GM12878 (cell line): ENCODE measurements around the gene PDE6A. TPM values are rescaled to one million over a fixed set of nuclear protein-coding genes. Genes with fewer than 3 reads are reported as not detected.

ENCODE experiments used
- ATAC-seq: fragments of 200-7000 bp; cut with Tn5 transposase; 3 replicates; pipeline ENCODE4 v1.9.1; 2020; ENCODE audit warnings: mild to moderate bottlenecking, moderate library complexity
- BruUV-seq: library from RNA; stranded (reverse); fragments of 400-500 nt; replicated peaks from 2 replicates; lab custom pipeline; 2021; lab: Mats Ljungman, UMichigan
- CTCF ChIA-PET: fragments of 300-600 bp; sonication (Branson Sonifier 250); formaldehyde crosslinking; extraction: SDS; loops from one replicate; lab custom pipeline; 2021; ENCODE audit warnings: inconsistent platforms; lab: Yijun Ruan, JAX
- POLR2A ChIA-PET: fragments of 350-600 bp; formaldehyde crosslinking; extraction: SDS; loops from one replicate; lab custom pipeline; 2021; ENCODE audit warnings: inconsistent platforms; lab: Charles Lee
- RAD21 ChIA-PET: fragments of 300-600 bp; sonication (Branson Sonifier 250); formaldehyde crosslinking; loops from one replicate; lab custom pipeline; 2023; ENCODE audit warnings: antibody characterized with exemption; ENCODE audit not compliant: unreplicated experiment; lab: Charles Lee
- SMC1A ChIA-PET: fragments of 300-600 bp; sonication (Branson Sonifier 250); formaldehyde crosslinking; loops from one replicate; lab custom pipeline; 2023; ENCODE audit not compliant: unreplicated experiment, uncharacterized antibody; lab: Charles Lee
- DNase-seq: peaks from one replicate; pipeline ENCODE4 v3.0.0-alpha.2; 2011; ENCODE audit warnings: low read depth, low spot score
- FAIRE-seq: peaks from 3 replicates; lab custom pipeline; 2011; peaks lifted over from hg19 to GRCh38; lab: Jason Lieb, UNC
- H2AFZ ChIP-seq: 2 replicates; pipeline ENCODE4 v1.6.0; 2011; ENCODE audit warnings: low read depth, low read length, control low read depth; ENCODE audit not compliant: control insufficient read depth
- H3K27ac ChIP-seq: 2 replicates; pipeline ENCODE4 v1.5.1; 2011; ENCODE audit warnings: control low read depth; ENCODE audit not compliant: control insufficient read depth, insufficient read depth
- H3K27me3 ChIP-seq, 2 experiments: replicated peaks in 1 of 2; 2 replicates each; pipeline versions ENCODE4 v1.6.0 to v1.6.1; 2011; ENCODE audit warnings: low read length in 1 of 2; ENCODE audit not compliant: control insufficient read depth in 2 of 2, insufficient read depth in 2 of 2
- H3K36me3 ChIP-seq, 2 experiments: 2 replicates each; pipeline ENCODE4 v1.5.1; 2011; ENCODE audit warnings: low read length in 1 of 2; ENCODE audit not compliant: control insufficient read depth in 2 of 2, insufficient read depth in 2 of 2
- H3K4me1 ChIP-seq: 2 replicates; pipeline ENCODE4 v1.6.1; 2011; ENCODE audit warnings: mild to moderate bottlenecking, low read length, moderate library complexity, mixed read lengths; ENCODE audit not compliant: control insufficient read depth, insufficient read depth
- H3K4me2 ChIP-seq: 2 replicates; pipeline ENCODE4 v1.6.0; 2011; ENCODE audit warnings: control low read depth; ENCODE audit not compliant: control insufficient read depth, insufficient read depth
- H3K4me3 ChIP-seq: fragments of 200-600 bp; sonication (generic); 2 replicates; pipeline ENCODE4 v1.5.1; 2016
- H3K79me2 ChIP-seq: 2 replicates; pipeline ENCODE4 v1.6.0; 2011; ENCODE audit warnings: low read length; ENCODE audit not compliant: control insufficient read depth, insufficient read depth
- H3K9ac ChIP-seq: 2 replicates; pipeline ENCODE4 v1.8.0; 2011; ENCODE audit warnings: low read length, control low read depth, mixed read lengths; ENCODE audit not compliant: control insufficient read depth, insufficient read depth
- H3K9me3 ChIP-seq: replicated peaks from 3 replicates; pipeline ENCODE4 v1.5.1; 2011; ENCODE audit warnings: mild to moderate bottlenecking, low read length; ENCODE audit not compliant: control insufficient read depth, insufficient read depth
- H4K20me1 ChIP-seq: 2 replicates; pipeline ENCODE4 v1.6.0; 2011; ENCODE audit not compliant: control insufficient read depth, insufficient read depth
- ASH2L ChIP-seq: fragments of 300-600, 200-600 bp; sonication (generic); IDR thresholded peaks from 2 replicates; pipeline ENCODE4 v1.6.1; 2017; ENCODE audit warnings: low read depth, mild to moderate bottlenecking, borderline replicate concordance
- EP300 ChIP-seq, 2 experiments: fragments of 150-350 bp in 1 of 2; IDR thresholded peaks; 2 replicates each; pipeline ENCODE4 v1.6.1; 2011 to 2012; ENCODE audit warnings: low read depth in 2 of 2, low read length in 2 of 2, borderline replicate concordance in 1 of 2, improper control_type of control experiment in 1 of 2, inconsistent platforms in 1 of 2; ENCODE audit not compliant: control insufficient read depth in 1 of 2
- ESRRA ChIP-seq: IDR thresholded peaks from 2 replicates; pipeline ENCODE4 v1.6.1; 2012; ENCODE audit warnings: mild to moderate bottlenecking, low read length, improper control_type of control experiment
- EZH2 ChIP-seq: IDR thresholded peaks from 2 replicates; pipeline ENCODE4 v1.6.1; 2012; ENCODE audit warnings: low read depth, mild to moderate bottlenecking, control low read depth, inconsistent platforms, low read length, borderline replicate concordance; ENCODE audit not compliant: control insufficient read depth
- IRF4 ChIP-seq: IDR thresholded peaks from 2 replicates; pipeline ENCODE4 v1.6.1; 2011; ENCODE audit warnings: low read depth, low read length
- KAT2A ChIP-seq: conservative IDR thresholded peaks from 2 replicates; pipeline ENCODE4 v1.6.1; 2011; ENCODE audit warnings: low read depth, low read length; ENCODE audit not compliant: control insufficient read depth
- NFYB ChIP-seq: IDR thresholded peaks from 2 replicates; pipeline ENCODE4 v1.6.1; 2011; ENCODE audit warnings: low read depth, mild to moderate bottlenecking, low read length, improper control_type of control experiment, moderate library complexity; ENCODE audit not compliant: insufficient read depth
- POU2F2 ChIP-seq: IDR thresholded peaks from 3 replicates; pipeline ENCODE4 v1.6.1; 2011; ENCODE audit warnings: low read depth, mild to moderate bottlenecking, low read length, borderline replicate concordance
- RAD21 ChIP-seq: IDR thresholded peaks from 2 replicates; pipeline ENCODE4 v1.6.1; 2011; ENCODE audit warnings: mild to moderate bottlenecking, low read depth, low read length, moderate library complexity; ENCODE audit not compliant: insufficient read depth
- SUPT20H ChIP-seq: IDR thresholded peaks from 2 replicates; pipeline ENCODE4 v1.6.1; 2011; ENCODE audit warnings: low read depth, mild to moderate bottlenecking, low read length, moderate library complexity, borderline replicate concordance; ENCODE audit not compliant: control insufficient read depth
- SUZ12 ChIP-seq: fragments of 200-600 bp; sonication (generic); IDR thresholded peaks from one replicate; pipeline ENCODE4 v1.6.1; 2018; ENCODE audit warnings: antibody characterized with exemption, mild to moderate bottlenecking; ENCODE audit not compliant: unreplicated experiment
- TBL1XR1 ChIP-seq: IDR thresholded peaks from 2 replicates; pipeline ENCODE4 v1.6.1; 2012; ENCODE audit warnings: low read depth, low read length, improper control_type of control experiment
- WGBS: methylation state at CpG from one replicate; pipeline ENCODE4 v1.1.6; 2016; ENCODE audit warnings: low lambda C conversion rate; ENCODE audit not compliant: insufficient replicate concordance, insufficient coverage; ENCODE audit errors: missing lambda C conversion rate; 5-methylcytosine and 5-hydroxymethylcytosine counted together
- in situ Hi-C: fragments of 300-500 bp; cut with MboI; formaldehyde crosslinking; loops from 9 replicates; pipeline ENCODE4 v1.14.3; 2018; ENCODE audit warnings: mixed read lengths
- intact Hi-C: fragments of 100-400 bp; cut with micrococcal nuclease; formaldehyde crosslinking; loops from one replicate; pipeline ENCODE4 v1.14.2; 2022; ENCODE audit not compliant: unreplicated experiment
- polyA plus RNA-seq, 11 experiments: library from polyadenylated mRNA; depleted of rRNA in 4 of 11; unstranded in 6 of 11; stranded (reverse) in 5 of 11; fragments of >200 nt; fragmentation: Nextera tagmentation in 4 of 11; fragmentation: Illumina TruSeq in 1 of 11; extraction: Ambion mirVana in 4 of 11; extraction: Trizol in 1 of 11; gene quantifications; 1 replicate in 1 of 11; 2 replicates in 10 of 11; pipeline versions ENCODE4 v1.2.1 to v1.2.3, GENCODE V29; 2011 to 2016; ENCODE audit warnings: inconsistent platforms in 2 of 11, missing spikeins in 2 of 11, low read depth in 1 of 11
- total RNA-seq, 4 experiments: library from RNA; depleted of rRNA in 3 of 4; stranded (reverse); fragments of >200 nt in 3 of 4; fragmentation: Illumina TruSeq in 1 of 4; extraction: Trizol in 1 of 4; gene quantifications; 2 replicates each; pipeline versions ENCODE4 v1.2.1 to v1.2.3, GENCODE V29; 2013 to 2021
- TF ChIP-seq, protein P1 (sequence below): IDR thresholded peaks from 2 replicates; pipeline ENCODE4 v1.6.1; 2012; ENCODE audit warnings: low read depth, low read length, improper control_type of control experiment
- TF ChIP-seq, protein P2 (sequence below): fragments of 450-650 bp; IDR thresholded peaks from 2 replicates; pipeline ENCODE4 v1.6.1; 2016; ENCODE audit warnings: mild to moderate bottlenecking
- TF ChIP-seq, protein P3 (sequence below): IDR thresholded peaks from 2 replicates; pipeline ENCODE4 v1.6.1; 2012; ENCODE audit warnings: low read depth, low read length, improper control_type of control experiment

PDE6A gene
- total and polyA plus RNA-seq, 10 of the 15 experiments (the other 5 are each of a cell fraction or from before 2014, with no cell fraction given) = 0.05 to 0.26 TPM; not detected in 8

DNA sequence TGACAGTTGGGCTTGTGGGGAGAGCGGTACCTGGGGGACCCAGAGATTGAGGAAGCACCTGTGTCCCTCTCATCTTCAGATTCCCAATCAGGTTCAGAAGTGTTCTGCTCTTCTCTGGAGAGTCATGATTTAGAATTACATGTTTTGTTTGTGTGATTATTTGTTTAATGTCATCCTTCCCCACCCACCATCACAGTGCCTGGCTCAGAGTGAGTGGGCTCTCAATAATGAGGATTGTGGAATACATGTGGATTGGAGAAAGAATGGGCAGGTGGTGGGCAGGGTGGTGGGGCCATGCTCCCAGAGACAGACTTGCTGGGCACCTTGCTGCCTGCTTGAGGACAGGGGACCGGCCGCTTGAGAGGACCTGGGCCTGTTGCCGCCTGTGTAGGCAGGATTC is 126.5 kb downstream of the PDE6A start:
- ATAC-seq (no peak), FAIRE-seq (no peak), DNase-seq (no peak)
- ChIA-PET POLR2A (interaction anchor here (1.0 kb wide), 1 partner anchor 24 kb away, joined by 4 read pairs; no protein-coding TSS in a partner anchor), RAD21 (interaction anchor here (0.6 to 2.0 kb wide), 7 partner anchors 11 to 151 kb away, joined by 3 to 5 read pairs (median 4); no protein-coding TSS in a partner anchor), CTCF (interaction anchor here (1.0 to 4.1 kb wide), 6 partner anchors 9 to 161 kb away, joined by 3 to 35 read pairs (median 6); no protein-coding TSS in a partner anchor), SMC1A (interaction anchor here (0.9 to 5.4 kb wide), 5 partner anchors 9 to 151 kb away, joined by 3 to 67 read pairs (median 10); no protein-coding TSS in a partner anchor)
- Histone ChIP-seq H3K36me3 (peaks cover 5 to 17% of the 10 kb centered on the region in 2 experiments; a peak in 2 of 4 replicates), H3K27ac (peak overlapping the region; percentile 45), H4K20me1 (no peaks in the 10 kb centered on the region), H2AFZ (no peak overlapping the region), H3K4me1 (no peaks in the 10 kb centered on the region), H3K79me2 (peaks cover 15% of the 10 kb centered on the region), H3K9ac (no peak overlapping the region), H3K4me2 (no peak overlapping the region), H3K4me3 (no peak overlapping the region), H3K9me3 (no peaks in the 10 kb centered on the region; the same call in 2 of the 3 replicates), H3K27me3 (no peaks in the 10 kb centered on the region)
- intact Hi-C loops (no loop called here), in situ Hi-C loops (no loop called here)
- no TSS peak for BruUV-seq
- 100% methylated on average over 4 of the region's 4 CpGs for WGBS
- no peak for TF ChIP-seq SUPT20H
- no peak for TF ChIP-seq EP300 (IDR thresholded peaks at IDR 0.05; ENCODE audit: borderline replicate concordance in 1 of 2, control insufficient read depth in 1 of 2, low read depth in 2 of 2, low read length in 2 of 2)
- no peak for TF ChIP-seq POU2F2
- TF ChIP-seq IRF4 = no peak
- TF ChIP-seq, protein P1, sequence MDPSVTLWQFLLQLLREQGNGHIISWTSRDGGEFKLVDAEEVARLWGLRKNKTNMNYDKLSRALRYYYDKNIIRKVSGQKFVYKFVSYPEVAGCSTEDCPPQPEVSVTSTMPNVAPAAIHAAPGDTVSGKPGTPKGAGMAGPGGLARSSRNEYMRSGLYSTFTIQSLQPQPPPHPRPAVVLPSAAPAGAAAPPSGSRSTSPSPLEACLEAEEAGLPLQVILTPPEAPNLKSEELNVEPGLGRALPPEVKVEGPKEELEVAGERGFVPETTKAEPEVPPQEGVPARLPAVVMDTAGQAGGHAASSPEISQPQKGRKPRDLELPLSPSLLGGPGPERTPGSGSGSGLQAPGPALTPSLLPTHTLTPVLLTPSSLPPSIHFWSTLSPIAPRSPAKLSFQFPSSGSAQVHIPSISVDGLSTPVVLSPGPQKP = no peak
- no peak for TF ChIP-seq EZH2
- TF ChIP-seq, protein P2, sequence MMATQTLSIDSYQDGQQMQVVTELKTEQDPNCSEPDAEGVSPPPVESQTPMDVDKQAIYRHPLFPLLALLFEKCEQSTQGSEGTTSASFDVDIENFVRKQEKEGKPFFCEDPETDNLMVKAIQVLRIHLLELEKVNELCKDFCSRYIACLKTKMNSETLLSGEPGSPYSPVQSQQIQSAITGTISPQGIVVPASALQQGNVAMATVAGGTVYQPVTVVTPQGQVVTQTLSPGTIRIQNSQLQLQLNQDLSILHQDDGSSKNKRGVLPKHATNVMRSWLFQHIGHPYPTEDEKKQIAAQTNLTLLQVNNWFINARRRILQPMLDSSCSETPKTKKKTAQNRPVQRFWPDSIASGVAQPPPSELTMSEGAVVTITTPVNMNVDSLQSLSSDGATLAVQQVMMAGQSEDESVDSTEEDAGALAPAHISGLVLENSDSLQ = no peak
- no peak for TF ChIP-seq SUZ12
- TF ChIP-seq NFYB = no peak
- no peak for TF ChIP-seq ESRRA
- no peak for TF ChIP-seq KAT2A
- TF ChIP-seq TBL1XR1 = no peak
- TF ChIP-seq RAD21 = no peak
- no peak for TF ChIP-seq ASH2L
- TF ChIP-seq, protein P3, sequence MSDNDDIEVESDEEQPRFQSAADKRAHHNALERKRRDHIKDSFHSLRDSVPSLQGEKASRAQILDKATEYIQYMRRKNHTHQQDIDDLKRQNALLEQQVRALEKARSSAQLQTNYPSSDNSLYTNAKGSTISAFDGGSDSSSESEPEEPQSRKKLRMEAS = no peak
